HG02623 (cell line): ENCODE measurements around the gene CDYL.

Source experiments
- ATAC-seq: cut with Tn5 transposase; IDR thresholded peaks from one replicate; pipeline ENCODE4 v1.9.1; 2021; ENCODE audit warnings: moderate library complexity; ENCODE audit not compliant: unreplicated experiment

The CDYL gene

DNA sequence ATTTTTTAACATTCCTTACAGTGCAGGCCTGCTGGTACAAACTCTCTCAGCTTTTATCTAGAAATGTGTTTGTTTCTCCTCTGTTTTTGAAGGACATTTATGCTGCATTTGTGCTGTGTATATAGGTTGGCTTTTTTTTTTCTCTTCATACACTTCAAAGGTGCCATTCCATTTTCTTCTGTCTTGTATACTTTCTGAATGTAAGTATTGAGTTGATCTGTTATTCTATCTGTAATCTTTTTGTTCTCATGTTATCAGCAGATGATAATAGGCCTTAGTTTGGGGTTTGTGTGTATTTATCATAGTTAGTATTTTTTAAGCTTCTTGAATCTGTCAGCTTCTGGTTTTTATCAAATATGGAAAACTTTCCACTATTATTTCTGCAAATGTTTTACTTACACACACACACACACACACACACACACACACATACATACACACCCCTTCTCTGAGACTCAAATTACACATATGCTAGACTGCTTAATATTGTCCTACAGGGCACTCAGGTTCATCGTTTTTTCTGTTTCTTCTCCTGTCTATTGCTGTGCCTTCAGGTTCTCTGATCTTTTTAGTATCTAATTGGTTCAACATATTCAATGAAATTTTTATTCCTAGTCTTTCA is 153.0 kb downstream of the CDYL start:
- no peak for ATAC-seq

DNA sequence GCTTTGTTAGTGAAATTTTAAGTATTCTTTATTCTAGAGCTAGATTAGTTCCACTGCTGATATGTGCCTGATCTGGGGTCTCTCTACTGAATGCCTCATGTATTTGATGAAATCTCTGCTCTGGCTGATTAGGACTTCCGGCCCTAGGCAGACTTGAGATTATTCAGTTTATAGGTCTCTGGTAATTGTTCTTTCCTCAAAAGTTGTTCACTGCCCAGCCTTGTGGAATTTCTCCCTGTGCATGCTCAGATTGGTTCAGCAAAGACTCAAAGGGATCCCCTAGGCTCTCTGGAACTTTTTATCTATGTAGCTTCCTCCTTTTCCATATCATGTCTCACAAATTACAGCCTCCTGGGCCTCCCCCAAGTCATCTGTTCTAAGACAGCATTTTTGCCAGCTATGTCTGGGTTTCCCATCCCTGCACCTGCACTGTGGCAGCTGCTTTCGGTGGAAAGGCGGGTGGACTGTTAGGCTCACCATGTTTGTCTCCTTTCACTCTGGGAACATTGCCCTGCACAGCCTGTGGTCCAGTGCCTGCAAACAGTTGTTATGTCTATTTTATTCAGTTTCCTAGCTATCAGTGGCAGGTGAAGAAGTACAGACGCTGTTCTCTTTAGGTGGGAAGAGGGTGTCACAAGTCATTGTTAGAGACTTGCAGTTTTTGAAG is 154.0 kb downstream of the CDYL start:
- no peak for ATAC-seq

- ATAC-seq: no peak
These were observed 155.5 kb downstream of the CDYL start for GRCh38 chr6:4931530-4932227.

- no peak for ATAC-seq
These were observed 156.2 kb downstream of the CDYL start for GRCh38 chr6:4932228-4932903.

DNA sequence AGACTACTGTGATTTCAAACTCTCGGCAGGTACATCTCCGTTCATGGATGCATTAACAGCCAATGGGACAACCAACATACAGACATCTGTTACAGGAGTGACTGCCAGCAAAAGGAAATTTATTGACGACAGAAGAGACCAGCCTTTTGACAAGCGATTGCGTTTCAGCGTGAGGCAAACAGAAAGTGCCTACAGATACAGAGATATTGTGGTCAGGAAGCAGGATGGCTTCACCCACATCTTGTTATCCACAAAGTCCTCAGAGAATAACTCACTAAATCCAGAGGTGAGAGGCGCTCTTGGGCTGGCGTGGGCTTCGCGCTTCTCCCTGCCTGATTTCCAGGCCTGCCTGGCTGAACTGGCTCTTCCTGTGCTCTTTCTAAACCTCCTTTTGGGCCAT is 159.3 kb downstream of the CDYL start:
- peak; percentile 38 for ATAC-seq

DNA sequence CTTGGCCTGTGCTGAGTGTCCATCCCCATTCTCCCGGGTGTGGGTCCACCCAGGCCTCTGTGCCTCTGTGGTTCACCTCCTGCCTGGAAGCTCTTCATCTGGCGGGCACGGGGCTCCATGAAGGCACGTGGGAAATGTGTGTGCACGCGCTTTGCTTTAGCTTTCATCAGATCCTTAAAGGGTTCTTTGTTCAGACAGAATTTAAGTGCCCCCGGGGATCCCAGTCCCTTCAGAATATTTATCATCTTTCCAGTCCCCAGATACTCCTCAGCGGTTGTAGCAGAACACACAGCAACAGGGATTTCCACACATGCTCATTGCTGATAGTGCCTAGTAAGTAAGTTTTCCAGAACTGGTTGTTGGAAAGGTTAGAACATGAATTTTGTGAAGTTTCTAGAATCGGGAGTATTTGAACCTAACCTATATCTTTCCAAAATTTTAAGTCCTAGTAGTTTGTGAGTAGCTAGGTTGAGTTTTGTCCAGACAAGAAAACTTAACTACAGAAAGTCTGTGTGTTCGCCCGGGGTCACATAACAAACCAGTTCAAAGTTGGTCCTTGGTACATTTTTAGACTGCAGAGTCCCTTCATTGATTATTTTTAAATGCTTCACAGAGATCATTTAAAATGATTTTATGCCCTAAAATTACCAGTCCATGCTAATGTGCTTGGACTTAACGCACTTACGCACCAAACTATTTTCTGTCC is 159.9 kb downstream of the CDYL start:
- no peak for ATAC-seq

- ATAC-seq: no peak
These were observed 160.5 kb downstream of the CDYL start for GRCh38 chr6:4936681-4937041.

DNA sequence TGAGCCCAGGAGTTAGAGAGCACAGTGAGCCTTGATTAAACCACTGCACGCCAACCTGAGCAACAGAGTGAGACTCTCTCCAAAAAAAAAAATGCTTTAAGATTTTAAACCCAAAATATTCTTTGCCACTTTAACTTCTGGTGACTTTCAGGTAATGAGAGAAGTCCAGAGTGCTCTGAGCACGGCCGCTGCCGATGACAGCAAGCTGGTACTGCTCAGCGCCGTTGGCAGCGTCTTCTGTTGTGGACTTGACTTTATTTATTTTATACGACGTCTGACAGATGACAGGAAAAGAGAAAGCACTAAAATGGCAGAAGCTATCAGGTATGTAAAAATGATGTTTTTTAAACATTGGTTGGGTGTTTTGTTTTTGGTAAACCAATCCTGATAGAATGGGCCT is 161.2 kb downstream of the CDYL start:
- ATAC-seq: no peak

DNA sequence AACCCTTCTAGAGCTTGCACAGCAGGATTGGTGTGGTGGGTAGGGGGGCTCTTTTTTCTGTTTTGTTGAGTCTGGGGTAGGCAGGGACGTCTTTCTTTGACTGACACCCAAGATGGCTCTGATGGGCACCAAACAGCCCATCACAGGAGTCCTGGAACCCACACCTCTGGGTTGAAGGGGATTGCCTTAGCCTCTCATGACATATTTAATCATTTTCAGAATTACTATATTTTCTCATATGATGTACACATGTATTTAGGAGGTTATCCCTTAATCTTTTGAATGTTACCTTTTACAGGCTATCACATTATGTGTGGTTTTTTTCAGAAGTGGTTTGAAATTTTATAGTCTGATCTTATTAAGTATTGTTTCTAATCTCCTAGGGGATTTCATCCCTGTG is 163.0 kb downstream of the CDYL start:
- no peak for ATAC-seq

GRCh38 chr6:4940416-4940815 is 164.2 kb downstream of the CDYL start:
- no peak for ATAC-seq

- no peak for ATAC-seq
These were observed 165.8 kb downstream of the CDYL start for GRCh38 chr6:4941782-4942672.

GRCh38 chr6:4942673-4943009 is 166.4 kb downstream of the CDYL start:
- no peak for ATAC-seq

- no peak for ATAC-seq
These were observed 167.5 kb downstream of the CDYL start for GRCh38 chr6:4943716-4944115.

DNA sequence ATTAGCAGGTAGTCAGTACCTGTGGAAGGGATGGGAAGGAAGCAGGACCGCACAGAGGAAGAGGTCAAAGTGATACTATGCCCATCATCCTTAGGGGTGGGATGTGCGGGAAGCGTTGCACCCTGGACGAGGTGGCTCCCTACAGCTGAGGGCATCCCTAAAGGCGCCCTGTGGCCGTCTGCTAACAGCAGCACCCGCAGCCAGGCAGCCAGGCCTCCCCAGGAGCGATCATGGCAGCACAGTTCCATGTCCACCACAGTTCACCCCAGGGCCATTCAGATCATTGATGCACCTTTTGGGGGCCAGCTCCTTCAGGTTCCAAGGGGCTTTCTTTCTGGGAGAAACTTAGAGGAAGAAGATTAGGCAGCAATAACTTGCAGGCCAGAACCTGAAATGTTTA is 168.1 kb downstream of the CDYL start:
- no peak for ATAC-seq

- no peak for ATAC-seq
These were observed 170.3 kb downstream of the CDYL start for GRCh38 chr6:4946521-4946920.

- no peak for ATAC-seq
These were observed 171.5 kb downstream of the CDYL start for GRCh38 chr6:4947716-4948115.

DNA sequence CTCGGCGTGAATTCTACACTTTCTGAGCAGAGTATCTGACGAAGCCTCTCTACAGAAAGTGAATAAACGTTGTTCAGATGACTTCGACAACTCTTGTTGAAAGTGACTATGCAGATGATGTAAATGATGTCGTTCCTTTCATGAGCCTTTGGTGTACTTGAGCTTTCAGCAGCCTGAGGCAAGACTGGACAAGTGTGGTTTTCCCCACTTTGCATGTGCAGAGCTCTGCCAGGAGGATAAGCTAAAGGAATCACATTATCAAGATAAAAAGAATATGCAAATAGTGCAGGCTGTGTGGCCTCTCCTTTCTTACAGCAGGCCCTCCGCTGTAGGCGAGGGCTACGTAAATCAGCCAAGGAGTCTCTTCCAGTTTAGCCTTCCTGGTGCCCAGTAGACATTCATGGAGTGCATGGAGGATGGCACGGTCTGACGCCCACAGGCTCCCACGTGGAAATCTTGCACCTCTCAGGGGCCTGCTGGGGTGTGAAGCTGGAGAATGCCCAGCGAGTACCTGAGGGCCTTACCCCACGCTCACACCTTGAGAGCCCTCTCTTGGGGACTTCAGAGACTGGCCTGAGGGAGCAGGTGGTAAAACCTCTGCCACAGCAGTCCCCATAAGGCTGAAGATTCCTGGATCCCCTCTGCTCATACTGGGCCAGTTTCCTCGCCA is 172.7 kb downstream of the CDYL start:
- ATAC-seq: no peak

DNA sequence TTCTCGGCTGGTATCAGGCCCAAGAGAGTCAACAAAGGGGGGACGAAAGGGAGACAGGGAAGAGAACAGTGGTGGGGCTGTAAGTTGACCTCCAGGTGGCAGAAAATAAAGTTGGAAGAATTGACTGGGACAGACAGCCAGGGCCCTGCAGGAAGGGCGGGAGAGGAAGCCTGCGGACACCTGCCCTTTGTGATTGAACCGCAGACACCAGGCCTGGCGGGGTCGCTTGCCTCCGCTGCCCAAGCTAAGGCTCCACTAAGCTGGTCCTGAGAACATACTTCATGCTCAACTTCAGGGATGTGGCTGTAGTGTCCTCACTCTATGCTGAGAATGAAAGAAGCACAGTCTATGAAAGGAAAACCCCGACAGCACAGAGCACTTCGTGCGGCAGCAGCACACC is 173.9 kb downstream of the CDYL start:
- ATAC-seq: no peak

DNA sequence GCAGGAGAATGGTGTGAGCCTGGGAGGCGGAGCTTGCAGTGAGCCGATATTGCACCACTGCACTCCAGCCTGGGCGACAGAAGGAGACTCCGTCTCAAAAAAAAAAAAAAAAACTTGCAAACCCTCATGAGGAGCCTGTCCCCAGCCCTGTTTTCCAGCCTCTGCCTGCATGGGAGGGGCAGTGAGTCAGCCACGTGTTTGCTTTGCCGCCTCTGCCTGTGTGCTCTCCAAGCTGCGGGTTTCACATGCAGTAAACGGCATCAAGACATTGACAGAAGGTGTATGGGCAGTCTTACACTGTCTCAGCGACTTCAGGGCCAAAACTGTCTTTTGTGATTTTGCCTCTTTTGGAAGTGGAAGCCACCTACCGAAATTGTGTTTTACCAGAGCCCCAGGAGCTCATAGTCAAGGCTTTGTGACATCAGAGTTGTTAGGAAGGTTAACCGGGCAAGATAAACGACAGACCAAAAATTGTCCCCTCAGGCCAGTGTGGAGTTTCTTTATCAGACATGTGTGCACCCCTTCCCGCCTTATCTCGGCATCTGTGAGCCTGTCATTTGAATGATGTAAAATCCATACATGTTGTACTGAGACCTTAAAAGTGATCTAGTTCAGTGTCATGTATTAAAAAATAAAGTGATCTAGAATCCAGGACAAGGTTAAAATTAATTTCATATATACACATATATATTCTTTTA is 174.8 kb downstream of the CDYL start:
- ATAC-seq: no peak
